GM12892 (cell line): ENCODE measurements around the gene TENT4B.

ENCODE experiments used
- DNase-seq: peaks from one replicate; pipeline ENCODE4 v3.0.0; 2011; ENCODE audit not compliant: insufficient read length
- FAIRE-seq: peaks from 2 replicates; lab custom pipeline; 2011; peaks lifted over from hg19 to GRCh38; lab: Jason Lieb, UNC
- POLR2A ChIP-seq: IDR thresholded peaks from 2 replicates; pipeline ENCODE4 v1.6.1; 2011; ENCODE audit warnings: low read depth, low read length, control low read depth
- POLR2AphosphoS5 ChIP-seq: IDR thresholded peaks from 2 replicates; pipeline ENCODE4 v1.6.1; 2011; ENCODE audit warnings: low read depth, low read length, control low read depth
- TAF1 ChIP-seq: IDR thresholded peaks from 2 replicates; pipeline ENCODE4 v1.6.1; 2011; ENCODE audit warnings: low read depth, mild to moderate bottlenecking, control low read depth, low read length, borderline replicate concordance

Gene TENT4B

GRCh38 chr16:50265260-50265659, 112.2 kb downstream of the TENT4B start:
- FAIRE-seq = peak; percentile 73
- DNase-seq = no peak
- no peak for TF ChIP-seq POLR2A
- no peak for TF ChIP-seq POLR2AphosphoS5
- TF ChIP-seq TAF1 = no peak

- no peak for FAIRE-seq
- TF ChIP-seq POLR2A = 0 out of 2 replicates have a peak, but pooled peaks have one; percentile 28
- TF ChIP-seq TAF1 = no peak
- DNase-seq = no peak
Observed at GRCh38 chr16:50265716-50266336, 112.7 kb downstream of the TENT4B start.

- FAIRE-seq (peak; percentile 97), DNase-seq (peak; percentile 68)
- TF ChIP-seq POLR2A (peak; percentile 83), TAF1 (no peak; the same call in none of the 2 replicates), POLR2AphosphoS5 (peak; percentile 56; the same call in 1 of the 2 replicates)
Observed at GRCh38 chr16:50266337-50267091, 113.4 kb downstream of the TENT4B start, which contains the start of gene ADCY7. TSS of gene ADCY7 (plus strand) at chr16:50266551. CDS start at chr16:50288180, 21,629 bp downstream.

GRCh38 chr16:50267151-50267631, 114.1 kb downstream of the TENT4B start:
- no peak for TF ChIP-seq POLR2AphosphoS5
- no peak for TF ChIP-seq POLR2A
- TF ChIP-seq TAF1 = no peak
- no peak for FAIRE-seq

GRCh38 chr16:50267651-50268050, 114.5 kb downstream of the TENT4B start:
- DNase-seq (no peak), FAIRE-seq (no peak)
- TF ChIP-seq TAF1 (no peak), POLR2A (no peak), POLR2AphosphoS5 (no peak)

More at GRCh38 chr16:50267151-50267631, 114.1 kb downstream of the TENT4B start:
- no peak for DNase-seq

GRCh38 chr16:50268352-50268751, 115.2 kb downstream of the TENT4B start:
- no peak for FAIRE-seq
- no peak for DNase-seq
- TF ChIP-seq TAF1 (no peak), POLR2A (no peak), POLR2AphosphoS5 (no peak)

GRCh38 chr16:50269061-50269705, 116.1 kb downstream of the TENT4B start:
- no peak for FAIRE-seq
- no peak for DNase-seq
- TF ChIP-seq POLR2A (no peak), POLR2AphosphoS5 (no peak), TAF1 (no peak)

GRCh38 chr16:50269769-50270509, 116.8 kb downstream of the TENT4B start:
- TF ChIP-seq POLR2AphosphoS5 = no peak
- TF ChIP-seq TAF1 = no peak
- TF ChIP-seq POLR2A = no peak
- no peak for DNase-seq
- no peak for FAIRE-seq

- FAIRE-seq (no peak), DNase-seq (no peak)
- TF ChIP-seq TAF1 (no peak), POLR2A (no peak), POLR2AphosphoS5 (no peak)
Observed at GRCh38 chr16:50270510-50271147, 117.5 kb downstream of the TENT4B start.

- FAIRE-seq = no peak
- TF ChIP-seq POLR2A = no peak
- no peak for TF ChIP-seq POLR2AphosphoS5
- no peak for TF ChIP-seq TAF1
- no peak for DNase-seq
Observed at GRCh38 chr16:50271148-50272041, 118.3 kb downstream of the TENT4B start.

- FAIRE-seq (no peak), DNase-seq (no peak)
- no peak for TF ChIP-seq POLR2A
- no peak for TF ChIP-seq TAF1
- TF ChIP-seq POLR2AphosphoS5 = no peak
Observed at GRCh38 chr16:50272111-50272571, 119.0 kb downstream of the TENT4B start.
